Cardiac muscle cell (in vitro differentiated cells and primary cell): Measurements from ENCODE around the gene JMY. TPM values are rescaled to one million over a fixed set of nuclear protein-coding genes. Genes with fewer than 3 reads are reported as not detected.

Source experiments
- DNase-seq, 2 donors: peaks; one replicate each; pipeline versions ENCODE4 v3.0.0 to v3.0.0-alpha.2; 2010 to 2017; ENCODE audit warnings: low read depth in 1 of 2, low spot score in 1 of 2
- H3K27ac ChIP-seq: fragments of 200-600 bp; sonication (generic); 2 replicates; pipeline ENCODE4 v1.5.1; 2016
- H3K27me3 ChIP-seq: fragments of 200-600 bp; sonication (generic); 2 replicates; pipeline ENCODE4 v1.6.0; 2016; ENCODE audit warnings: control low read depth
- H3K36me3 ChIP-seq: fragments of 200-600 bp; sonication (generic); 2 replicates; pipeline ENCODE4 v1.5.1; 2016; ENCODE audit warnings: control low read depth
- H3K4me1 ChIP-seq: fragments of 200-600 bp; sonication (generic); 2 replicates; pipeline ENCODE4 v1.8.1; 2017; ENCODE audit warnings: low read depth, mild to moderate bottlenecking, mixed run types
- H3K4me3 ChIP-seq: fragments of 200-600 bp; sonication (generic); 2 replicates; pipeline ENCODE4 v1.5.1; 2016; ENCODE audit warnings: mild to moderate bottlenecking
- H3K9me3 ChIP-seq: fragments of 200-600 bp; sonication (generic); 2 replicates; pipeline ENCODE4 v1.5.1; 2017; ENCODE audit warnings: low read depth, mild to moderate bottlenecking, control low read depth
- polyA plus RNA-seq: library from polyadenylated mRNA; unstranded; fragments of >200 nt; fragmentation: Nextera tagmentation; extraction: Ambion mirVana; gene quantifications from 2 replicates; pipeline ENCODE4 v1.2.1, GENCODE V29; 2016
- total RNA-seq: library from RNA; depleted of rRNA; stranded (reverse); fragments of >200 nt; gene quantifications from 2 replicates; pipeline ENCODE4 v1.2.3, GENCODE V29; 2016
- TF ChIP-seq, protein P1 (sequence below): IDR thresholded peaks from 2 replicates; pipeline ENCODE4 v1.5.1; 2012; ENCODE audit warnings: low read depth, mild to moderate bottlenecking, low read length

Gene JMY
- total and polyA plus RNA-seq, 2 experiments from 2014 or later: 6.3 to 23.0 TPM

DNA sequence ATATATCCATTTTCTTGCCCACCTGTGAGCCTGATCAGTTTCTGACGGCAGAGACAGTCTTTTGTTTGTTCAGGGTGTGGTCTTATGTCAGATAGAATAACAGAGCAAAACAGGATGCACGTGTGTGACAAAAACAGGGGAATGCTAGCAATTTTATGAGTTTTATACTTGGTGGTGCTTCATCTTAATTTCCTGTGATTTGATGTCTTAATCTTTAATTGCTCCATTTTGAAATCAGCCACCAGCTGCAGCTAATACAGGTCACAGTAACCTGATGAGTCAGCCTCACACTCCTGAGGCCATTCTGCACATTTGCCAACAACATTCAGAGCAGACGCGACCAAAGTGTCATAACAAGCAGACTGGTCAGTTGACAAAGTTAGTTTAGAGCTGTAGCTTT is 42.3 kb upstream of the JMY start:
- no peaks in the 10 kb centered on the region for H3K27me3 ChIP-seq
- no peaks in the 10 kb centered on the region for H3K4me1 ChIP-seq
- H3K9me3 ChIP-seq: no peaks in the 10 kb centered on the region
- no peak overlapping the region for H3K27ac ChIP-seq
- H3K36me3 ChIP-seq: no peaks in the 10 kb centered on the region
- H3K4me3 ChIP-seq: no peak overlapping the region
- no peak for DNase-seq
- TF ChIP-seq, protein P1, sequence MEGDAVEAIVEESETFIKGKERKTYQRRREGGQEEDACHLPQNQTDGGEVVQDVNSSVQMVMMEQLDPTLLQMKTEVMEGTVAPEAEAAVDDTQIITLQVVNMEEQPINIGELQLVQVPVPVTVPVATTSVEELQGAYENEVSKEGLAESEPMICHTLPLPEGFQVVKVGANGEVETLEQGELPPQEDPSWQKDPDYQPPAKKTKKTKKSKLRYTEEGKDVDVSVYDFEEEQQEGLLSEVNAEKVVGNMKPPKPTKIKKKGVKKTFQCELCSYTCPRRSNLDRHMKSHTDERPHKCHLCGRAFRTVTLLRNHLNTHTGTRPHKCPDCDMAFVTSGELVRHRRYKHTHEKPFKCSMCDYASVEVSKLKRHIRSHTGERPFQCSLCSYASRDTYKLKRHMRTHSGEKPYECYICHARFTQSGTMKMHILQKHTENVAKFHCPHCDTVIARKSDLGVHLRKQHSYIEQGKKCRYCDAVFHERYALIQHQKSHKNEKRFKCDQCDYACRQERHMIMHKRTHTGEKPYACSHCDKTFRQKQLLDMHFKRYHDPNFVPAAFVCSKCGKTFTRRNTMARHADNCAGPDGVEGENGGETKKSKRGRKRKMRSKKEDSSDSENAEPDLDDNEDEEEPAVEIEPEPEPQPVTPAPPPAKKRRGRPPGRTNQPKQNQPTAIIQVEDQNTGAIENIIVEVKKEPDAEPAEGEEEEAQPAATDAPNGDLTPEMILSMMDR: no peak

DNA sequence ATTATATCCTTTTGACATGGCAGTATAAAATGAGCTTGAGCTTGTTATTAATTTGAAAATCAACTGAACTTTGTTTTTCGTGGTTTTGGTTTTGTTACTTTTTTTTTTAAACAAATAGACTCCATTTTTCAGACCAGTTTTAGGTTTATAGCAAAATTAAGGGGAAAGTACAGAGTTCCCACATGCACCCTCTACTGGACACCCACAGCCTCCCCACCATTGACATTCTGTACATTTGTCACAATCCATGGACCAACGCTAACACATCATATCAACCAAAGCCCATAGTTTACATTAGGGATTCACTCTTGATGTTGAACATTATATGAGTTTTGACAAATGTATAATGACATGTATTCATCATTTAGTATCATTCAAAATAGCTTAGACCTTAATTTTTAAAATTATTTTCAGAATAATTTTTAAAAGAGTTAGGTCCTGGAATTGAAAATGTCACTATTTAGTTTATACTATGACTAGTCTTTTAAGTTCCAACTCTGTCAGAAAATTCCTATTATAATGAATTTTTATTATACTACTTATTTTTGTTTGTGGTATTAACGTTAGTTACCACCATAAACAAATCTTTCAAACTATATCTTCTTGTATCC is 35.3 kb upstream of the JMY start:
- TF ChIP-seq, protein P1: peak; percentile 59
- Histone ChIP-seq H3K36me3 (no peaks in the 10 kb centered on the region), H3K27ac (no peak overlapping the region), H3K9me3 (no peaks in the 10 kb centered on the region), H3K27me3 (no peaks in the 10 kb centered on the region), H3K4me3 (no peak overlapping the region), H3K4me1 (no peaks in the 10 kb centered on the region)
- peak; percentile 6 to 25 for DNase-seq

DNA sequence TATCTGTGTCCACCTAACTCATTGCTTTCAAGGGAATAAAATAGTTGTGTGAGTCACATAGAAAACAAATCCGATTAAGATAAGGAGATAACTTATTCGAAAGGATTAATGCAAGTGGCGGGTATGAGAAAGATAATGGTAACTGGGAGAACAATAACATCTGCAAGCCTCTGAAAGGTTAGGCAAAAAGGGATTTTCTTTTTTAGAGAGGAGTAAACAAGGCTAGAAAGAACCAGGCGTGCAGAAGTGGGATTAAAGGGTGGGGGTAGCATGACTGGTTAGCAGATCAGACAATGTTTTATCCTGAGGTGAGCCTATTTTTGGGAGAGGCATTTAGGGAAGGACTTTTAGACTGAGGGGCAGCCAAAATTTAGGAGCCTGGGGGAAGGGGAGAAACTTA is 34.7 kb upstream of the JMY start:
- Histone ChIP-seq H3K36me3 (no peaks in the 10 kb centered on the region), H3K27ac (no peak overlapping the region), H3K27me3 (no peaks in the 10 kb centered on the region), H3K9me3 (no peaks in the 10 kb centered on the region), H3K4me1 (no peaks in the 10 kb centered on the region), H3K4me3 (no peak overlapping the region)
- DNase-seq: no peak
- TF ChIP-seq, protein P1: no peak

DNA sequence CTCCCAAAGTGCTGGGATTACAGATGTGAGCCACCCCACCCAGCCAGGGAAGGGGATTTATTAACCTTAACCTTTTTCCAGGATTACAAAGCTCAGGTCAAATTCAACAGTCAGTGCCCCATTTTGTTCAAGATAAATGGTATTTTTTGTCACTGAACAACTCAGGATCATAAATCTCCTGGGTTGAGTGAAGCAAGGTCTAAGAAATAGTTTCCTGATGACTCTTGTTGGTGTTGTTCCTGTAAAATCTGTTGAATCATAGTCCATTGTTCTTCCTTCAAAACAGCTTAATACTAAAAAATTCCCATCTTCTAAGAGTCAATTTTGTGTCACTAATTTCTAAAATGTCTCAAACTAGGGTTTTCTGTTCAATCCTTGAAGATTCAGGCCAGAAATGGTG is 33.9 kb upstream of the JMY start:
- H3K27ac ChIP-seq: no peak overlapping the region
- no peaks in the 10 kb centered on the region for H3K36me3 ChIP-seq
- TF ChIP-seq, protein P1: no peak
- H3K4me1 ChIP-seq: no peaks in the 10 kb centered on the region
- H3K4me3 ChIP-seq: no peak overlapping the region
- no peaks in the 10 kb centered on the region for H3K9me3 ChIP-seq
- no peaks in the 10 kb centered on the region for H3K27me3 ChIP-seq
- peak in 1 of 2 donors; percentile 38 for DNase-seq

DNA sequence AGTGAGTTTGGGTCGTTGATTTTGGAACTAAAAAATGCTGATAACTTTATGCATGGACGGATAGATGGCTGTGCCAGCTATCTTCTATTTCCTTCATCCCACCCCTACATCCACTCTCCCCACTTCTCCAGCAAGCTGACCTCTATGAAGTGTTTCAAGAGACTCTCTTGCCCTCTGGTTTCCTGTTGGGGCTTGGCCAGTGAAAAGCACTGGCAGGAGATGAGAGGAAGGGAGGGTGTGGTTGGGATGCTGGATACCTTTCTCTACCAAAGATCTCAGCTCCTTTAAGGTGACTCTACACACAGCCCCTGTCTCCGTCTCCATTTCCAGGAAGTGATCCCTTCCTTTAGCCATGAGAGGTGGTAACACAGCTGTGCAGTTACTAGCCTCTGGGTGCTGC is 30.0 kb upstream of the JMY start:
- peak in 1 of 2 donors; percentile 8 for DNase-seq
- Histone ChIP-seq H3K4me3 (no peak overlapping the region), H3K4me1 (no peaks in the 10 kb centered on the region), H3K27me3 (no peaks in the 10 kb centered on the region), H3K9me3 (no peaks in the 10 kb centered on the region), H3K36me3 (no peaks in the 10 kb centered on the region), H3K27ac (no peak overlapping the region)
- TF ChIP-seq, protein P1: no peak
